ENCODE data around the gene RBM38.

DNA sequence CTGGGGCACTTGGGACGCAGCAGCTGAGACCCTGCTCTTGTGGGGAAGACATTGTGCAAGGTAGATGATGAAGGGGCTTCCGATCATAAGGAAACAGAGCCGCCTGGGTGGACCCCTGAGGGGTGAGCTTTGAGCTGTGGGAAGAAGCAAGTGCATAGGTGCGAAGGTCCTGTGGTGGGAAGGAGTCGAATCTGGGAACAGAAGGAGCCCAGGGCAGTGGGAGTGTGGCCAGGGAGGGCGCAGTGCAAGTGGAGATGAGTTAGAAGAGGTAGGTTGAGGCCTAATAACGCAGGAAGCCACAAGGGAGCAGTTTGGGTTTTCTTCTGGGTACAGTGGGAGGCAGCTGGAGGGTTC is 10.3 kb downstream of the RBM38 start:
- TF ChIP-seq, protein P1, sequence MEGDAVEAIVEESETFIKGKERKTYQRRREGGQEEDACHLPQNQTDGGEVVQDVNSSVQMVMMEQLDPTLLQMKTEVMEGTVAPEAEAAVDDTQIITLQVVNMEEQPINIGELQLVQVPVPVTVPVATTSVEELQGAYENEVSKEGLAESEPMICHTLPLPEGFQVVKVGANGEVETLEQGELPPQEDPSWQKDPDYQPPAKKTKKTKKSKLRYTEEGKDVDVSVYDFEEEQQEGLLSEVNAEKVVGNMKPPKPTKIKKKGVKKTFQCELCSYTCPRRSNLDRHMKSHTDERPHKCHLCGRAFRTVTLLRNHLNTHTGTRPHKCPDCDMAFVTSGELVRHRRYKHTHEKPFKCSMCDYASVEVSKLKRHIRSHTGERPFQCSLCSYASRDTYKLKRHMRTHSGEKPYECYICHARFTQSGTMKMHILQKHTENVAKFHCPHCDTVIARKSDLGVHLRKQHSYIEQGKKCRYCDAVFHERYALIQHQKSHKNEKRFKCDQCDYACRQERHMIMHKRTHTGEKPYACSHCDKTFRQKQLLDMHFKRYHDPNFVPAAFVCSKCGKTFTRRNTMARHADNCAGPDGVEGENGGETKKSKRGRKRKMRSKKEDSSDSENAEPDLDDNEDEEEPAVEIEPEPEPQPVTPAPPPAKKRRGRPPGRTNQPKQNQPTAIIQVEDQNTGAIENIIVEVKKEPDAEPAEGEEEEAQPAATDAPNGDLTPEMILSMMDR (IDR thresholded peaks at IDR 0.05), result no peak
- no peak for TF ChIP-seq POLR2A (IDR thresholded peaks at IDR 0.05)

Measured in lower leg skin (tissue), 3 donors.